HG02763 (cell line): ENCODE measurements around the gene DNAAF5.
"Not testable (repeated sequence)": the region's sequence is repeated elsewhere in the genome, so short reads cannot be mapped to it uniquely, and the experiment has no call there.

Source experiments
- ATAC-seq: cut with Tn5 transposase; IDR thresholded peaks from one replicate; pipeline ENCODE4 v1.9.1; 2021; ENCODE audit warnings: mild to moderate bottlenecking, moderate library complexity; ENCODE audit not compliant: unreplicated experiment

Gene DNAAF5

DNA sequence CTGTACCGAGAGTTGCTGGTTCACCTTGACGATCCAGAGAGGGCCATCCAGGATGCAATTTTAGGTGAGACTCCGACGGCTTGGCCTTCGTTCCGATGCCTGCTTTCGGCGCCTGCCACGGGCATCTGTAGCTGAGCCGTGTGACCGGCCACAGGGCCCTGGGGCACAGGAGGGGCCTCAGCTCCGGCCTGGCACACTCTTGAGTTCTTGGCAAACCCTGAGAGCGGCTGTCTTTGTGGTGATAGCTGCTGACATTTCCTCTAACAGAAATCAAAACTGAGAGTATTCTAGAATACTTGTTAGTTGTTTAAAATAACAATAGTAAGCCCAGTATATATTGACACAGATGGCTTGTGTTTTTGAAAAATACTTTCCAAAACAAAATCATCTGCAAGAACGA, 53.6 kb downstream of the DNAAF5 start:
- no peak for ATAC-seq

DNA sequence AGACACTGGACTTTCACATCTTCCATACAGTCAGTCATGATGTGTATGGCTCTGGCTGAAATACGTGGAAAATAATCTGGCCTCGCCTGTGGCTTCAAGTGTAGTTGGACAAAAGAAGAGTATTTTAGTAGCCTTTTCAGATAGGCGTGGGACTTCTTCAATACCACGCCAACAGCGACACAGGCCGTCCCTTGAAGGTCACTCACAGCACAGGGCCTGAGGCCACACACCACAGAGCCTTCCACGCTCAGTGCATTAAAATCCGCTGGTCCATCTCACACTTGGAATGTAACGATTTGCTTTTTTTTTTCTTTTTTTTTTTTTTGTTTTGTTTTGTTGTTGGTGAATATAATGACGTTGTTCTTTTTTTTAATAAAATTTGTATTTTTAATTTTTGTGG, 54.0 kb downstream of the DNAAF5 start:
- ATAC-seq: no peak

DNA sequence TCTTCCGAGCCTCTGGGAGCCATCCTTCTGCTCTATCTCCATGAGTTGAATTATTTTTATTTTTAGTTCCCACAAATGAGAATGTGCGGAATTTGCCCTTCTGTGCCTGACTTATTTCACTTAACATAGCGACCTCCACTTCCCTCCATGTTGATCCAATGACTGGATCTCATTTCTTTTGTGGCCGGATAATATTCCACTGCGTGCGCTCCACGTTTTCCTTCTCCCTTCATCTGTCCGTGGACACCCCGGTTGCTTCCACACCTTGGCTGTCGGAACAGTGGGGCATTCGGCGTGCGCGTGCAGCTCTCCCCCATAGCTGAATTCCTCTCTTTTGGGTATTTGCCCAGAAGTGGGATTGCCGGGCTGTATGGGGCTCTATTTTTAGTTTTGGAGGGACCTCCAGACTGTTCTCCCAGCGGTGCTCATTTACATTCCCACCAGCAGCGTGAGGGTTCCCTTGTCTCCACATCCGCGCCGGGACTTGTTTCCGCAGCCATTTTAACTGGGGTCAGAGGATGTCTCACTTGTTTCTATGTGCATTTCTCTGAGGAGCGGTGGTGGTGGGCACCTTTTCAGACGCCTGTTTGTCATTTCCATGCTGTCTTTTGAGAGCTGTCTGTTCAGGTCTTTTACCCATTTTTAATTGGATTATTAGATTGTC, 54.8 kb downstream of the DNAAF5 start:
- ATAC-seq: no peak

DNA sequence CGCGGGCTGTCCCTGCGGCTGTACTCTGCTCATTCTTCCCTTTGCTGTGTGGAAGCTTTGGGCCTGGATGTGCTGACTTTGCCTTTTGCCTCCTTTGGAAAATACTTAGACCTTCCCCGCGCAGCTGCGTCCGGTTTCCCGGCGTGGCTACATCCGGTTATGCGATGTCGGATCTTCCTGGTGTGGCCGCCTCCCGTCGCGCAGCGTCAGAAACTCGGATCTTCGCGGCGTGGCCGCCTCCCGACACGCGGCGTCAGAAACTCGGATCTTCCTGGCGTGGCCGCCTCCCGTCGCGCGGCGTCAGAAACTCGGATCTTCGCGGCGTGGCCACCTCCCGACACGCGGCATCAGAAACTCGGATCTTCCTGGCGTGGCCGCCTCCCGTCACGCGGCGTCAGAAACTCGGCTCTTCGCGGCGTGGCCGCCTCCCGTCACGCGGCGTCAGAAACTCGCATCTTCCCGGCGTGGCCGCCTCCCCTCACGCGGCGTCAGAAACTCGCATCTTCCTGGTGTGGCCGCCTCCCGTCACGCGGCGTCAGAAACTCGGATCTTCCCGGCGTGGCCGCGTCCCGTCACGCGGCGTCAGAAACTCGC, 55.5 kb downstream of the DNAAF5 start:
- ATAC-seq: no peak

DNA sequence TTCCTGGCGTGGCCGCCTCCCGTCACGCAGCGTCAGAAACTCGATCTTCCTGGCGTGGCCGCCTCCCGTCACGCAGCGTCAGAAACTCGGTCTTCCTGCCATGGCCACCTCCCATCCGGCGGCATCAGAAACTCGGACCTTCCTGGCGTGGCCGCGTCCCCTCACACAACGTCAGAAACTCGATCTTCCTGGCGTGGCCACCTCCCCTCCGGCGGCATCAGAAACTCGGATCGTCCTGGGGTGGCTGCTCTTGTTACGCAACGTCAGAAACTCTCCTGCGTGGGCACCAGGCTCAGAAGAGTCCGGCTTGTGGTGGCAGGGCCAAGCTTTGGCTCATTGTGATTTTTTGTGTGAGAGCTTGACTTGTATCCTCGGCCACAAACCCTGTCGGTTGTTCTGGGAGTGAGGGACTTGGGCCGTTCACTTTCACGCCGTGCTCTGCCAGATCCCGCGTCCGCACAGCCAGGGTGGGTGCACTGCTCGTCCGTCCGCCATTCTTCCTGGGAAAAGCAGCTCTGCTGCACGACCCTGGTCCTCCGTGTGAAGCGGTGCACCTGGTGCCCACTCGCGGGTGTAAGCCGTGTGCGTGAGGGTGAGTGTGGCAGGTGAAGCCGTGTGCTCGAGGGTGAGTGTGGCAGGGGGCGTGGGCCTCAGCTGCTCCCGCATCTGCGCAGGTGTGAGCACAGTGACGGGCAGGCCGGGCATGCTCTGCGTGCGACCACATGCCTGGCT, 56.4 kb downstream of the DNAAF5 start:
- no peak for ATAC-seq

DNA sequence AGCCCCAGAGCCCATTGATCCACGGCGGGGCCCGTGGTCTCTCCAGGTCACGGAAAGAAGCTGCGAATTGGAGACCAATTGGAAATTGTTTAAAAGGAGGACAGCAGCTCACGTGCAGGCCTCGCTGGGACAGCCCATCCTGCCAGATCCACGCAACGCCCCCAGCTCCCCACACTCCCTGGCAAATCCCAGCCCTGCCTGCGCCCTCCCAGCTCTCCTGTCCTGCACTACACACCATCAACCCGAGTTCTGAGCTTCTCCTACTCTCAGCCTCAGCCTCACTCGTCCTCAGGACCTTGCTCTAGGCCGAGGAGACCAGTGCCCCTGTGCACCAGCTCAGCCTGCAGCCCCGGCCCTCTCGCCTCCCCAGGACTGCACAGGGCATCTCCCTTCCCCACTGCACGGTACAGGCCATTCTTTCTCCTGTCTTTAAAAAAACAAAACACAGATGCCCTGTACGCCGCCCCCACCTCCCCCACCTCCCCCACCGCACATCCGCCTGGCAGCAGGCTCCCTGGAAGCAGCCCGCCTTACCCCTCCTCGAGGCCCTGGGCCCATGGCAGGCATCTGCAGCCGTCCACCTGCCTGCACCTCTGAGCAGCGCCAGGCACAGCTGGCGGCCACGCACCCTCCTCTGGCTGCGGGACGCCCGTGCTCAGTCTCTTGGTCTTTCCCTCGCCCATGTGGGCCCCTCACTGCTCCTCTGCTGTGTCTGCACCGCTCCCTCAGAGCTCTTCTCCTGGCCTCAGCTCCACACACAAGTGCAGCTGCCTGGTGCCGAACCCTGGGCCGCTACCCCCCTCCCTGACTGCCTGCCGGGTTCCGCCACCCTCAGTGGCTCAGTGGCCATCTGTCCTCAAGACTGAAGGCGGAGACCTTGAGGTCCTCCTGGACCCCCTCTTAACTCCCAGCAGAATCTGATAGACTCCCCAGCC, 57.3 kb downstream of the DNAAF5 start:
- ATAC-seq: no peak

DNA sequence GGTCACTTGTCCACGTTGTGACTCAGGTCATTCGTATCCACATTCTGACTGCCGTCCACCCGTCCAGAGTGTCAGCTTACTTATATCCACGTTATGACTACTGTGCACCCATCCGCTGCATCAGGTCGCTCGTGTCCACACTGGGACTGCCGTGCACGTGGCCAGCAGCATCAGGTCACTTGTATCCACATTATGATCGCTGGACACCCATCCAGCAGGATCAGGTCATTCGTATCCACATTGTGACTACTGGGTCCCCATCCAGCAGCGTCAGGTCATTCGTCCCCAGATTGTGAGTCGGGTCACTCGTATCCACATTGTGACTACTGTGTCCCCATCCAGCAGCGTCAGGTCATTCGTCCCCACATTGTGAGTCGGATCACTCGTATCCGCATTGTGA, 58.5 kb downstream of the DNAAF5 start:
- no peak for ATAC-seq

DNA sequence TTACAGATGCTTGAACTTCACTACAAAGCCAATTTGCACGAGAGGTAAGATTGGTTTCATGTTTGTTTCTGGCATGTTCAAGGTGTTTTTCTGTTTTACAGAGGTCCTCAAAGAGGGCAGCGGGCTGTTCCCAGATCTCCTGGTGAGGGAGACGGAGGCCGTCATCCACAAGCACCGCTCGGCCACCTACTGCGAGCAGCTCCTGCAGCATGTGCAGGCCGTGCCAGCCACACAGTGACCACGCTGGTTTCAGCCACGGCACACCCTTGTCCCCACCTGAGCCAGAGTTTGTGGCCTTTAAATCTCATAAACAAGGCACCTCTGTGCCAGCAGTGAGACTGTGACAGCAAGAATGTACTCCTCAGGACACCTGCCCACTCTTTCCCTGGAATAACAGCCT, 58.9 kb downstream of the DNAAF5 start:
- ATAC-seq: no peak

DNA sequence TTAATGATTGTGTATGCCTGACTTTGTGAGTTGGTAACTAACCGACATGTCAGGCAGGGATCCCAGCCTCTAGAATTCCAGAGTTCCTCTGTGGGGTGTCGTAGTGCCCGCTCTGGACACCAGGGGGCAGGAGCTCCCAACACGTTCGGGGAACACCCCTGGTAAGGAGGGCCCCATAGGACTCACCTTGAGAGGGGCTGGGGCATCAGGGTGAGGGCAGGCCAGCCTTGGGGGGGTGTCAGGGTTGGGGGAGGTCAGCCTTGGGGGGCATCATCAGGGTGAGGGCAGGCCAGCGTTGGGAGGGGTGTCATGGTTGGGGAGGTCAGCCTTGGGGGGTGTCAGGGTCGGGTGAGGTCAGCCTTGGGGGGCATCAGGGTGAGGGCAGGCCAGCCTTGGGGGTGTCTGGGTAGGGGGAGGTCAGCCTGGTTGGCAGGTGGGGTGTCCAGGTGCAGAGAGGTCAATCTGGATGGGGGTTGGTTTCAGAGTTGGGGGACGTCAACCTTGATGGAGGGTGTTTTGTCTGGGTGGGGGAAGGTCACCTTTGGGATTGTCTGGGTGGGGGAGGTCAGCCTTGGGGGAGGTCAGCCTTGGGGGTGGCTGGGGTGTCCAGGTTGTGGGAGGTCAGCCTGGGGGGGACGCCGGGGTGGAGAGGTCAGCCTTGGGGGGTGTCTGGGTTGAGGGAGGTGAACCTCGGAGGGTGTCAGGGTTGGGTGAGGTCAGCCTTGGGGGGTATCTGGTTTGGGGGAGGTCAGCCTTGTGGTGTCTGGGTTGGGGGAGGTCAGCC, 60.2 kb downstream of the DNAAF5 start:
- no peak for ATAC-seq

DNA sequence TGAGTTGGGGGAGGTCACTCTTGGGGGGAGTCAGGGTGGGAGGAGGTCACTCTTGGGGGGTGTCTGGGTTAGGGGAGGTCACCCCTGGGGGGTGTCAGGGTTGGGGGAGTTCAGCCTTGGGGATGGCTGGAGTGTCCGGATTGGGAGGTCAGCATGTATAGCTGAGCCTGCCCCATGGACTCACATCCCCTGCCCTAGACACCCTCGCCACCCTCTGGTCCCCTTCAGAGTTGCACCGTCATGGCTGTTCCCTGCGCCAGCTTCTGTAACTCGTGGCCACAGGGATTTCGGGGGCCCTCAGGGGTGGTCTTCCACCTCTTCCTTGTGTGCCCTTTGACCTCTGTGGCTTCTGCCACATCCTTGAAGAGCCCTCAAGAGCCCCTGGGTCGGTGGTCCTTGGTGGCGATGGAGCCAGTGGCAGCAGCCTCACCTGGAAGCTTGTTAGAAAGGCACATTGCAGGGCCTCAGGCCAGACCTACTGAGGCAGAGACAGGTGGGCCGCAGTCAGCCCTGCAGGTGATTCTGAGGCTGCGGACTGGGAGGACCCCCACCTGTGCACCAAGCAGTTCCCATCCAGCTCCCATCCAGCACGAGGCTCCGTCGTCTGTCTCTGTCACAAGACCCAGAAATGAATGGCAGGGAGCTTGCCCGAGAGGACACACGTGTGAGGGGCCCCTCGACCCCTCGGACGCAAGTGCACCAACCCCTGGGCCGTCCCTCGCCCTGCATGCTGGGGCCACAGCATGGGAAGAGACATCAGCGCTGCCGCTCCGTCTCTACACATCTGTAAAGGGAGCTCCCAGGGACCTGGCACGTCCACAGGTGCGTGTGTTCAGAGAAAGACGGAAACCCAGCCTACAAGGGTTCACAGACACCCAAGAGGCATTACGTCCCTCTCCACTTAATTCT, 61.1 kb downstream of the DNAAF5 start:
- ATAC-seq: no peak

DNA sequence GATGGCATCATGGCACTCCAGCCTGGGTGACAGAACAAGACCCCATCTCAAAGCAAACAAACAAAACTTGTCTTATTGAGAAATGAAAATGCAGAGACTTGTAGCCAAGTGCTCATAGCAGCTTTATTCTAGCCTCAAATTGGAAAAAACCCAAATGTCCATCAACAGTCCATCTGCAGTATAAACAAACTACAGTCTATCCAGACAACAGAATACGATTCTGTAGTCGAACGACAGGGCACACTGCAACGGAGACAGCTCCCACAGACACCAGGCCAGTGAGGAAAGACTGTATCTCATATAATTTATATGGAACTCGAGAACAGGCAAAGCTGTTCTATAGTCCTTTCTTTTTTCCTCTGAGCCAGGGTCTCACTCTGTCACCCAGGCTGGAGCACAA, 65.0 kb downstream of the DNAAF5 start:
- no peak for ATAC-seq

DNA sequence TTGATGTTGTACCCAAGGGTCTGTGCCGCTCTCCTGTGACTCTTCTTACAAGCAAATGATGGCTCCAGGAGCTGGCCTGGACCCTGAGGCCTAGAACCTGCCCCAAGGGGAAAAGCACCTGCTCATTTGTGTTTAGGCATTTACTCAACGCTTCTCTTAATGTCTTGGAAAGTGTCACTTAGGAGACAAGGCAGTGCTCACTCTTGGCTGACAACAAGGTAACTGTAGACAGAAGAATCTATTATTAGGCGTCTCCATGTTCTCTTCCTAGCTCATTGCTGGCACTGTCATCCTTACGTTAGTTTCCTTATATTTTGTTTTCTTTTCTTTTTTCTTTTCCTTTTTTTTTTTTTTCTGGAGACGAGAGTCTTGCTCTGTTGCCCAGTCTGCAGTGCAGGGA, 67.7 kb downstream of the DNAAF5 start:
- ATAC-seq: no peak

DNA sequence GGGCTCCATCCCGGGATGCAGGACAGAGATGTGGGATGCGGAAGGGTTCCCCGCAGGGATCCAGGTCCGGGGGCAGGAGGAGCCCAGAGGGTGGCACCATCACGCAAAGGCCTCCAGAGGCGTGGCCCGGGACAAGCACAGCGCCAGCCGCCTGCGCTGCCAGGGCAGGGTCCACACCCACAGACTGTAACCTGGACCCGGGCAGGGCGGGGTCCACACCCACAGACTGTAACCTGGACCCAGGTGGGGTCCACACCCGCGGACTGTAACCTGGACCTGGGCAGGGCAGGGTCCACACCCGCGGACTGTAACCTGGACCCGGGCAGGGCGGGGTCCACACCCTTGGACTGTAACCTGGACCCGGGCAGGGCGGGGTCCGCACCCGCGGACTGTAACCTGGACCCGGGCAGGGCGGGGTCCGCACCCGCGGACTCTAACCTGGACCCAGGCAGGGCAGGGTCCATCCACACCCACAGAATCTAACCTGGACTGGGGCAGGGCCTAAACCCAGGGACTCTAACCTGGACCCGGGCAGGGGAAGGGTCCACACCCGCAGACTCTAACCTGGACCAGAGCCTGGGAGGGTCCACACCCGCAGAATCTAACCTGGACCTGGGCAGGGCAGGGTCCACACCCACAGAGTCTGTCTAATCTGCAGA, 68.3 kb downstream of the DNAAF5 start:
- no peak for ATAC-seq

DNA sequence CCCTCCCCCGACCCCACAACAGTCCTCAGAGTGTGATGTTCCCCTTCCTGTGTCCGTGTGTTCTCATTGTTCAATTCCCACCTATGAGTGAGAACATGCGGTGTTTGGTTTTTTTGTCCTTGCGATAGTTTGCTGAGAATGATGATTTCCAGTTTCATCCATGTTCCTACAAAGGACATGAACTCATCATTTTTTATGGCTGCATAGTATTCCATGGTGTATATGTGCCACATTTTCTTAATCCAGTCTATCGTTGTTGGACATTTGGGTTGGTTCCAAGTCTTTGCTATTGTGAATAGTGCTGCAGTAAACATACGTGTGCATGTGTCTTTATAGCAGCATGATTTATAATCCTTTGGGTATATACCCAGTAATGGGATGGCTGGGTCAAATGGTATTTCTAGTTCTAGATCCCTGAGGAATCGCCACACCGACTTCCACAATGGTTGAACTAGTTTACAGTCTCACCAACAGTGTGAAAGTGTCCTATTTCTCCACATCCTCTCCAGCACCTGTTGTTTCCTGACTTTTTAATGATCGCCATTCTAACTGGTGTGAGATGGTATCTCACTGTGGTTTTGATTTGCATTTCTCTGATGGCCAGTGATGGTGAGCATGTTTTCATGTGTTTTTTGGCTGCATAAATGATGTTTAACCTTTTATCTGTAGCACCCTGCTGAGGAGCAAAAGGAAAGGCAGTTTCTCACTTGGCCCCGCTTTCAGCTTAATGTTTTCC, 70.1 kb downstream of the DNAAF5 start:
- ATAC-seq: not testable (repeated sequence)

DNA sequence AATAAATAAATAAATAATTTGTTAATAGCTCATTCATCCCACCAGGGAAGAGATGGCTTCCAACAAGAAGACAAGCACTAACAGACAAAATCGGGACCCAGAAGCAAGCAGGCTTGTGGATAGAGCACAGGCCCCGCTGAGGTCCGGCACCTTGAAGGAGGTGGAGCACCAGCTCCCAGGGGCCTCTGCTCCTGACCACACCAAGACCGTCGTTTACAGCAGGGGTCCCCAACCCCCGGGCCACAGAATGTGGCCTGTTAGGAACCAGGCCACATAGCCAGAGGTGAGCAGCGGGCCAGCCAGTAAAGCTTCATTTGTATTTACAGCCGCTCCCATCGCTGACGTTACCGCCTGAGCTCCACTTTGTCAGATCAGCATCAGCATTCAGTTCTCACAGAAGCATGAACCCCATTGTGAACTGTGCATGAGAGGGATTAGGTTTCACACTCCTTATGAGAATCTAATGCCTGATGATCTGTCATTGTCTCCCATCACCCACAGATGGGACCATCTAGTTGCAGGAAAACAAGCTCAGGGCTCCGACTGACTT, 72.5 kb downstream of the DNAAF5 start:
- ATAC-seq: no peak

DNA sequence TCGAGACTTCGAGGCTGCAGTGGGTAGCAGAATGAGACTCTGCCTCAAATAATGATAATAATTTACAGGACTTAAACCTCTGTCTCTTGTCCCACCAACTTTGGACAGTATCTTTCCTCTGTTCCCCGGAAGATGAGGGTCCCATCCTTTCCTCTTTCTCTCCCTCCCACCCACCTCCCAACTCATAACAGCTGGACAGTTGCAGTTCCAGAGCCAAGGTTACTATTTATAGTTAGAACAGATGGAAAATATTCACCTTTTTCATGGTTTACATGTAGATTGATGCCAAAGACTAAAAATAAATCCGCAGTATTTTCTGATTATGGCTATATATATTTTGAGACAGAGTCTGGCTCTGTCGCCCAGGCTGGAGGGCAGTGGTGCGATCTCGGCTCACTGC, 74.2 kb downstream of the DNAAF5 start:
- no peak for ATAC-seq

DNA sequence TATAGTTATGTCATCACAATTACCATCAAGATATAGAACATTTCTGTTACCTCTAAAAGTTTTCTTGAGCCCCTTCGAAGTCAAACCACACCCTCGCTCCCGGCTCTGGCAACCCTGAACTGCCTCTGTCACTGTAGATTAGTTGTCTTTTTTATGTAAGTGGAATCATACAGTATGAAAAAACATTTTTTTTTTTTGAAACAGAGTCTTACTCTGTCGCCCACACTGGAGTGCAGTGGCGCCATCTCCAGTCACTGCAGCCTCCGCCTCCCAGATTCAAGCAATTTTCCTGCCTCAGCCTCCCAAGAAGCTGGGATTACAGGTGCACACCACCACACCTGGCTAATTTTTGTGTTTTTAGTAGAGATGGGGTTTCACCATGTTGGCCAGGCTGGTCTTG, 74.9 kb downstream of the DNAAF5 start:
- ATAC-seq: not testable (repeated sequence)

DNA sequence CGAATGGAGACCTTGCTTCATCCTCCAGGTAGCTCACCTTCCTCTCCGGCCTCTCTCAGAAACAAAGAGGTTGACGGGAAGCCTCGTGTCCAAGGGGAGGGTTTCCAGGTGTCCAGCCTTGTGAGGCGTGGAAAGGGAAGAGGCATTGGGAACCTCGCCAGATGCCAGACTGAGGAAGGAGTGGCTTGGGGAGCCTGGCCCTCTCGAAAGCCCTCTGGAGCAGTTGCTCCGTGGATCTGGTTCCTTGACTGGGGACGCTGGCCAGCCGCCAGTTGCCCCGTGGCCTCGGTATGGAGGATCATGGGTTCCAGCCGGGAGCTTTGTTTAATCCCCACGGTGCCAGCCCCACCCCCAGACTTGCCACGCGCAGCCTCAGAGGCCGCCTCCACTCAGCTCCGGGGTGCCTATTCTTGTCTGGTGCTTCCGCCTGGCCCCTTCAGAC, 75.5 kb downstream of the DNAAF5 start:
- ATAC-seq: no peak
